GM18511 (cell line): ENCODE measurements around the gene IGFBP6.

ENCODE experiments used
- ATAC-seq: cut with Tn5 transposase; IDR thresholded peaks from one replicate; pipeline ENCODE4 v1.9.1; 2021; ENCODE audit warnings: mild to moderate bottlenecking, moderate library complexity; ENCODE audit not compliant: unreplicated experiment

Gene IGFBP6, protein sequence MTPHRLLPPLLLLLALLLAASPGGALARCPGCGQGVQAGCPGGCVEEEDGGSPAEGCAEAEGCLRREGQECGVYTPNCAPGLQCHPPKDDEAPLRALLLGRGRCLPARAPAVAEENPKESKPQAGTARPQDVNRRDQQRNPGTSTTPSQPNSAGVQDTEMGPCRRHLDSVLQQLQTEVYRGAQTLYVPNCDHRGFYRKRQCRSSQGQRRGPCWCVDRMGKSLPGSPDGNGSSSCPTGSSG

DNA sequence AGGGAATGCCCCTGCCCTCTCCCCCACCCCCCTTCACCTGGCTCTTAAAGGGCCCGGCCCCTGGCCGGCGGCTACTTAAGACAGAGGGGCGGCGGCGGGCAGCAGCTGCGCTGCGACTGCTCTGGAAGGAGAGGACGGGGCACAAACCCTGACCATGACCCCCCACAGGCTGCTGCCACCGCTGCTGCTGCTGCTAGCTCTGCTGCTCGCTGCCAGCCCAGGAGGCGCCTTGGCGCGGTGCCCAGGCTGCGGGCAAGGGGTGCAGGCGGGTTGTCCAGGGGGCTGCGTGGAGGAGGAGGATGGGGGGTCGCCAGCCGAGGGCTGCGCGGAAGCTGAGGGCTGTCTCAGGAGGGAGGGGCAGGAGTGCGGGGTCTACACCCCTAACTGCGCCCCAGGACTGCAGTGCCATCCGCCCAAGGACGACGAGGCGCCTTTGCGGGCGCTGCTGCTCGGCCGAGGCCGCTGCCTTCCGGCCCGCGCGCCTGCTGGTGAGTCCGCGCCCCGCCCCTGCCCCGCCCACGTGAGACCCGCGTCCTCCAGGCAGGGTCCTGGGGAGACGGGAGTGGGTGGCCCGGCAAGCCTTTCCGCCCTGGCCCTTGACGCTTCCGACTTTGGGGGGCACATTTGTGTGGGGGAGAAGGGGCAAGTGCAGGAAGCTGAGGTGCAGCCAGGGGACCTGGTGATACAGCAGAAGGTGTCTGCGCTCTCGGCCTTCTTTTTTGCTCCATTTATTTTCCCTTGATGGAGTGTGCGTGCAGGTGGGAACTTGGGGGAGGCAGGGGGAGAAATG is at the start of gene IGFBP6:
TSS of gene IGFBP6 (plus strand) at position 104 of the 790 bp plus-strand sequence. CDS start at position 155, 51 bp downstream.
- ATAC-seq, result peak; percentile 67

DNA sequence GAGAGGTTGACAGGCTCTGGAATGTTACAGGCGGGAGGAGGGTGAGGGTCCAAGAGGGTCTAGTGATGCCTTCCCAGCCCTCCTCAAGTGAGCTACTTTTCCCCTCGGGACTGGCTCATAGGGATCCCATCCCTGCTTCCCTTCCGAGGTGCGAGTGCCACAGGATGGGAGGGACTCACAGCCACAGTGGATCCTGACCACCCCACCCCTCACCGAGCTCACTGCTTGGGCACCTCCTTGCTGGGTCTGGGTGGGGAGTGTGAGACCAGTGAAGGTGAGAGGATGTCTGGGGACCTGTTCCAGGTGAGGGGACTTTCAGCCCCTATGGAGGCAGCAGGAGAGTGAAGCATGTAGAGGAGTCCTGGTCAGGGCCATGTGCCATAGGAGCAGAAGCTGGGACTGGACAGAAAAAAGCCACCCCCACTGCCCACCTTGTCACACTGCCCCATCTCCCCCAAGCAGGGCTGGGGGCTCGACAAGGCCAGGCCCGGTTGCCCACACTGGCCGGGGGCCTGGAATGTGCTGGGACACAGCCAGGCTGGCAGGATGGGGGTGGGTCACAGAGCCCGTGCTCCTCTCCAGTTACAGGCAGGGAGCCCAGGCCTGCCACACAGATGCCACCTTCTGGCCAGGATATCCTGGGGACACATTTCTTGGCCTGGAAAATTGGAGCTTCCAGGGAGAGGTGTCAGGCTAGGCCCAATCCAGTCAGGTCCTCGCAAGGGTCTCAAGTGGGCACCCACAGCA is 49.3 kb upstream of the IGFBP6 start:
- ATAC-seq, result no peak

DNA sequence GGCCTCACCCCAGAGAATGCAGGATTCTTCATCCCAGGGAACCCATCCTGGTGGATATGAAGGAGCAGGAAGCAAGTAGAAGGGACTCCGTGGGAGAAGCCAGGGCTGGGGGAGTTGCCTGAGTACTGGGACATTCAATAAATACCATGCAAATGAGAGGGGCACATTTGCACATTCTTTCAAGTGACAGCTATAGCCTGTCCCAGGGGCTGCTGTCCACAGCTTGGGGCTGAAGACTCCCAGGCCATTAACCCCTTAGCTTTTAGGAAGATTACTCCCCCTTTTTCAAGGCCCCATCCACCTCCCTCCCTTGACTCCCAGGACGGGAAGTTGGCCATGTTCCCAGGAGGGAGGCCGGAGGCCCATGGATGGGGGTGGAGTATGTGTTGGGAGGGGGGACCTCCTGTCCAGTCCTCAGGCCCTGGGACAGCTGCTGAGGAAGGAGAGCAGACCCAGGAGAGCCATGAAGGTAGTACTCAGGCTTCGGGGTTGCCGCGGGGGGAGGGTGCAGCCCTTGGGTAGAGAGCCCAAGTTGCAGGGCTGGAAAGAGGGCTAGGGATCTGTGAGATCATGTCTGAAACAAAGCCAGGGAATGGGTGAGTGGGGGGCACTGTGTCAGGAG is 48.6 kb upstream of the IGFBP6 start:
- ATAC-seq, result no peak

DNA sequence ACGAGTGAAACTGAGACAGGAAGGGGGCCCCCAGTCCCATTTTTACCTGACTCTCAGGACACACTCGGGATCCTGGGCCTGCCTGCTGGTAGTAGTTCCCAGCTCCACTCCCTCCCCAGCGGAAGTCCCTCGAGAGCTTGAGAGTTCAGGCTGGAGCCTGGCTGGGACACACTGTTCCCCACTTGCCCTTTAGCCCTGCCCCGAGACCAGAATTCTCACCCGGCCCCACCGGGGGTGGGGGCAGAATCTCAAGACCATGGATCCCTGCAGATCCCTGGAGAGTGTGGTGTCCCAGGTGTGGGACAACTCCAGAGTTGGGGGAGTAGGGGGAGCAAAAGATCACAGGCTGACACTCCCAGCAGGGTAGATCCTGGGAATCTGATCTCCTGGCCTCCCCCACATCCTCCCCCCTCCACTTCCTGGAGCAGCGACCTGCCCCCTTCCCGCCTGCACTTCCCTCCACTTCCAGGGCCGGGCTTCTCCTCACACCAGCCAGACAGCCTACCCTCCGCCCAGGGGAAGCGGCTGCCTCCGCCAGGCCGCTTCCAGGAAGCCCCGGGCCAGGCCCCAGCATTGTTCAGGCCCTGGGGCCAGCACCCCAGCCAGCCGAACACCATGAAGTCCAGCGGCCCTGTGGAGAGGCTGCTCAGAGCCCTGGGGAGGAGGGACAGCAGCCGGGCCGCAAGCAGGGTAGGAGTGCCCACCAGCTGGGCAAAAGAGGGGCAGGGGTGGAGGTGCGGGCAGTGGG is 47.7 kb upstream of the IGFBP6 start, which contains the start of gene TNS2:
TSS of gene TNS2 (plus strand) at position 495 of the 748 bp plus-strand sequence. CDS start at position 616, 121 bp downstream.
- no peak for ATAC-seq

DNA sequence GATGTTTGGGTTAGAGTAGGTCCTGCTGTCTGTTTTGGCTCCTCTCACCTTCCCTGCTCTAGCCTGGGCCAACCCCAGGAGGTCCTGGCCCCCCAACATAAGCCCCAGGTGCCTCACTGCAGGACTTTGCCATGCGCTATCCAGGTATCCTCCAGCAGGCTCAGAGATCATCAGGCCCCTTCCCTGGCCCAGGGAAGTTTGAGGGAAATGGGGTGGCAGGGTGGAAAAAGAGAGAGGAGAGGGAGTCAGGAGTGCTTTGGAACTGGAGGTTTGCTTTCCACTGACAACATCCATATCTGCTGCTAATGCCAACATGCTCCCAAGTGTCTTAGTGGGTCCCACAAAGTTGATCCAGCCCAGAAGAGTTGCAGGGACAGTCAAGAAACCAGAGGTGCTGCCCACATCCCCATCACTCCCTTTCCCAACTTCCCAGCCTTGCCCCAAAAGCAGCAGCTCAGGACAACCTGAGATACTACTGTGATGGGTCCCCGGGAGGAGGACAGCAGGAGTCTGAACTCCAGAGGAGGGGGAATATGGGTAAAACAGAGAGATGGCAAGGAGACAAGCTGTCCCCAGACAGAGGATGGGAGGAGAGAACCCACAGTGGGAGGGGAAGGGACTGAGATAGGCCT is 46.9 kb upstream of the IGFBP6 start:
- ATAC-seq, result no peak

DNA sequence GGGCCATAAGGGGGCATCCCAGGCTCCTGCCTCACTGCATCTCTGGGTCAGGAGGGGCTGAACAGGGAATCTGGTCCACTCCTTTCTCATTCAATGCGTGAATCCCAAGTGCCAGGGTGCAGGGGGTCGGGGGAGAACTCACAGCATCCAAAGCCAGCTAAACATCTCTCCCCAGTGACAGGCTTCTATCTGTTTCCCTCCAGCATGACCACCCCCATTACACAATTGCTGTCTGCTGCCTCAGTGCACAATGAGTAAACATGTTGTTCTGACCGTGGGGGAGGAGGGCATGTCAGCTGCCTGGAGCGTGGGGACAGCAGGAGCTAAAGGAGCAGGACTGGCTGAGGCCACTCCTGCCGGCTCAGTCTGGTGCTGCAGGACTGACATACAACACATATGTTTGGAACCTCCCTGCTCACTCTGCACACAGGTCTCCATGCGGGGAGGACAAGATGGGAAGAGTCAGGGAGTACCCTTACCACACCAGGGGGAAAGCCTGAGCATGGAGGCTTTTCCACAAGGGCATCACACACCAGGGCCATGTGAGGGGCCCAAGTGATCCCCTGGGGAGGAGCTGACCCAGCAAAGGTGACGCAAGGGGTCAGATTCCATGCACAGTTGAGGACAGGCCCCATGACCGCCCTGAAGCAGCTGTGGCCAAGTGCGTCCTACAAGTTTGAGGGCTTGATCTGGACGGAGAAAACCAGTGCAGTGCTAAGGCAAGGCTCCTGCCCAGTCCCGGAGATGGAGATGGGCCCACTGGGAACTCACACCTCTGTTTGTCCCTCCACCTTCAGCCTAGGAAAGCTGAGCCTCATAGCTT is 46.2 kb upstream of the IGFBP6 start:
- no peak for ATAC-seq

DNA sequence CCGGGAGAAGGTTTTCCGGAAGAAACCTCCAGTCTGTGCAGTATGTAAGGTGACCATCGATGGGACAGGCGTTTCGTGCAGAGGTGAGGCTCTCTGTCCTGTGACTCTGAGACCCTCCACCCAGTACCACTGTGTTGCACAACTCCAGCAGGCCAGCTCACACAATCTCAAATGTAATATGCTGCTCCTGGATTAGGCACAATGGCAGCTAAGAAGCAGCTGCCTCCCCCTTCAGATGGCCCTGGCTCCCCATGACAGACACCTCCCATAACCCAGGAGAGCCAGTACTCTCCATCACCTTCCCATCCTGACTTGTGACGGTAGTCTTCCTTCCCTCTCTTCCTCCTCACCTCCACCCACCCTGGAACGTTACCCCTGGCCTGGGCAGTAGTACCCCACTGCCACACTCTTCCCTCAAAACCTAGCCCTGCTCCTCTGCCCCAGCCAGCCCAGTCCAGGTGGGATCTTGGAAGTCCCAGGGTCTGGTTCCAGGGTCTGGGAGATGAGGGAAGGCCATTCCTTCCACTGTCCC is 45.5 kb upstream of the IGFBP6 start:
- no peak for ATAC-seq

DNA sequence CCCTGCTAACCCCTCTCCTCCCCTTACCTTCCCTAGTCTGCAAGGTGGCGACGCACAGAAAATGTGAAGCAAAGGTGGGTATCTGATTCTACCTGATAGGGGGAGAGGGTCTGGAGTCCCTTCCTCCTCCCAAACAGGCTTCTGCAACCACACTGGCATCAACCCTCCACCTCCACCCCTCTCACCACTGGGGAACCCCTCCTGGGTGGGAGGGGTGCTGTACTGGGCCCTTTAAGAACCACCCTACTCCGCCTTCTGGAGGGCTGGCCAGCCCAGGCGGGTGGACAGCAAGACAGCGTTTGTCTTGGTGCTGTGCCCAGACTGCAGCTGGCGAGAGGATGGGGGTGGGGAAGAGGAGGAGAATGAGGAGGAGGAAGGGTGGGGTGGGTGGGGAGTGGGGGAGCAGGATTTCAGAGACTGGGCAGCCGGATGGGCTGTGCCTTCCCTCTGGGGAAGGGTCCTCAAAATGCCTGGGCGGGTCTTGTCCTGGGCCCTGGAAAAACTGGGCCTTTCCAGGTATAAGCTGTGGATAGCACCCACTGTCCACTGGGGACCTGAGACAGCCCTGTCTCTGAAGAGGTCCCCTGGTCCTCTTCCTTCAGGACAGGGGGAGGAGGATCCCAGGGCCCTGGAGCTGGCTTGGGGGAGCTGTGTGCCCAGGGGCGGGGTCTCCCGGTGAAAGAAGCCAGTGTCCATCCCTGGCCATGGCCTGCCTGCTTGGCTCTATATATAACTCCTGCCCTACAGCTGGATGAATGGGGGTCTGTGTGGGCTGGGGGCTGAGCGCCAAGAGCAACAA is 44.8 kb upstream of the IGFBP6 start:
- no peak for ATAC-seq

DNA sequence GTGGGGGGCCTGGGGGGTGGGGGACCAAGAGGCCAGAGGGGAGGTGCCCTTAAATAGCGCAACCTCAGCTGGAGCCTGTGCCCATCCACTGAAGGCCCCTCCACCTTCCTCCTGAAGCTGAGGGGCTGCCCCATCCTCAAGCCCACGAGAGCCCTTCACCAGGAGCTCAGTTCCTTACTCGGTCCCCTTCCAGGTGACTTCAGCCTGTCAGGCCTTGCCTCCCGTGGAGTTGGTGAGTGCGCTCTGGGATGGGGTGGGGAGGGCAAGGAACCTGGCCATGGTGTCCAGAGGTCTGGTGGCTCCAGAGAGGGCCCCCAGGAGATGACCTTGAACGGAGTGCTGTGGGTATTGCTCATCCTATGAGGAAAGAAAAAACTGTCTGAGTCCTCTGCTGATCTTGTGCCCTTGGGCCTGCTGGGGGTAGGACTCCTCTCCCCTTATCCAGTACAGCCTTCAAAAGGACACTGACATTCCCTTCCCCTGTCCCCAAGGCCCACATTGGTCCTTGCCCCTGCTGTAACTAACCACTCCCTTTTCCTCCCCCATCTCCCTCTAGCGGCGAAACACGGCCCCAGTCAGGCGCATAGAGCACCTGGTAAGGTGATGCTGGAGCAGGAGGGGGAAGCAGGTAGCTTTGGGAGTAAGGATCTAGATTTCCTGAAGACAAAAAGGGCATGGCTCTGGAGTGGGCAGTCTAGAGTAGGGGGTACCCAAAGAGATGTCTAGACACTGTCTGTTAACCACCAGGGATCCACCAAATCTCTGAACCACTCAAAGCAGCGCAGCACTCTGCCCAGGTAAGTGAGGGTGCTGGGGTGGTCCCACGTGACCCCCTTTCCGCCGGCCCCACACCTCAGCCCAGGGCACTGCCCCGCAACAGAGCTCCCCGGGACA is 44.0 kb upstream of the IGFBP6 start:
- peak; percentile 18 for ATAC-seq

DNA sequence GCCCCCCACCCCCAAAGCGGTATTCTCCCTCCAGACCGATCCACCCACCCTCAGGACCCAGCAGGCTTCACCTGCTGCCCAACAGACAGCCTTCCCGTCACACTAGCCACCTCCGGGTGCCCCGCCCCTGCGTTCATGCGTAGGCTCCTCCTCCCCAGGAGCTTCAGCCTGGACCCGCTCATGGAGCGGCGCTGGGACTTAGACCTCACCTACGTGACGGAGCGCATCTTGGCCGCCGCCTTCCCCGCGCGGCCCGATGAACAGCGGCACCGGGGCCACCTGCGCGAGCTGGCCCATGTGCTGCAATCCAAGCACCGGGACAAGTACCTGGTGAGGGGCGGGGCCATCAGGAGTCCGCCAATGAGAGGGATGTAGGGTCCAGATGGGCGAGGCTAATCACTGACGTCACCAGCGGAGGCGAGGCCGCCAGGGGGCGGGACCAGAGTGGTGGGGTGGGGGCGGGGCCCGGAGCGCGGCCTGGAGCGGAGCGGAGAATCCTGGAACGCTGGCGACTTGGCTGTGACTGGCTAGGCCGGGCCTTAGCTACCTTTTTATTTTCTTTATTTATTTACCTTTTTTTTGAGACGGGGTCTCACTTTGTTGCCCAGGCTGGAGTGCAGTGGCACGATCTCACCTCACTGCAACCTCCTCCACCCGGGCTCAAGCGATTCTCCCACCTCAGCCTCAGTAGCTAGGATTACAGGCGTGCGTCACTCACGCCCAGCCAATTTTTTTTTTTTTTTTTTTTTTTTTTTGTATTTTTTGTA is 43.2 kb upstream of the IGFBP6 start:
- peak; percentile 92 for ATAC-seq

DNA sequence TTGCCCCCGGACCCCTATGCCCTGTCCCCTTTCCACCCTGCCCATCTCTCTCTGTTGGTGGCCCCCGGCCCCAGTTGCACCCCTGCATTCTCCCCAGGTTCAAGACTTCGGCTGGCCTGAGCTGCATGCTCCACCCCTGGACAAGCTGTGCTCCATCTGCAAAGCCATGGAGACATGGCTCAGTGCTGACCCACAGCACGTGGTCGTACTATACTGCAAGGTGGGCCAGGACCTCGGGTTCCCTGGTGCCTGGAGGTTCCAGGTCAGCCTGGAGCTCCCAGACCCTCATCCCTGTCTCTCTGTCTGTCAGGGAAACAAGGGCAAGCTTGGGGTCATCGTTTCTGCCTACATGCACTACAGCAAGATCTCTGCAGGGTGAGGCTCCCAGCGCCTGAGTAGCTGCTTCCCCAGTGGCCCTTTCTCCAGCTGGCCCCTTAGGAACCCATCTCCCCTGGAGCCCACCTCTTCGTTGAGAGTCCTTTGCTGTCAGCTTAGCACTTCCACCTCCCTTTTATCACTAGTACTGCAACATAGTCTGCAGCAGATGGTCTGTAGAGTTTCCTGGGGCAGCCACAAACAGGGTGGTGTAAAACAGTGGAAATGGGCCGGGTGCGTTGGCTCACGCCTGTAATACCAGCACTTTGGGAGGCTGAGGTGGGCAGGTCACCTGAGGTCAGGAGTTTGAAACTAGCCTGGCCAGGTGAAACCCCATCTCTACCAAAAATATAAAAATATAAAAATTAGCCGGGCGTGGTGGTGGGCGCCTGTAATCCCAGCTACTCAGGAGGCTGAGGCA is 41.8 kb upstream of the IGFBP6 start:
- ATAC-seq, result no peak

DNA sequence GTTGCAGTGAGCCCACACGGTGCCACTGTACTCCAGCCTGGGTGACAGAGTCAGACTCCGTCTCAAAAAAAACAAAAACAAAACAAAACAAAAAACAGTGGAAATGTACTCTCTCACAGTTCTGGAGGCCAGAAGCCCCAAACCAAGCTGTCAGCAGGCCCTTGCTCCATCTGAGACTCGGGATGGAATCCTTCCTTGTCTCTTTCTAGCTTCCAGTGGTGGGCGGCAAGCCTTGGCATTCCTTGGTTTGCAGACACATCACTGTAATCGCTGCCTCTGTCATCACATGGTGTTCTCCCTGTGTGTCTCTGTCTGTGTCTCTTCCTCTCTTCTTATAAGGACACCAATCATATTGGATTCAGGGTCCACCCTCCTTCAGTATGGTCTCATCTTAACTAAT is 41.2 kb upstream of the IGFBP6 start:
- ATAC-seq, result no peak

DNA sequence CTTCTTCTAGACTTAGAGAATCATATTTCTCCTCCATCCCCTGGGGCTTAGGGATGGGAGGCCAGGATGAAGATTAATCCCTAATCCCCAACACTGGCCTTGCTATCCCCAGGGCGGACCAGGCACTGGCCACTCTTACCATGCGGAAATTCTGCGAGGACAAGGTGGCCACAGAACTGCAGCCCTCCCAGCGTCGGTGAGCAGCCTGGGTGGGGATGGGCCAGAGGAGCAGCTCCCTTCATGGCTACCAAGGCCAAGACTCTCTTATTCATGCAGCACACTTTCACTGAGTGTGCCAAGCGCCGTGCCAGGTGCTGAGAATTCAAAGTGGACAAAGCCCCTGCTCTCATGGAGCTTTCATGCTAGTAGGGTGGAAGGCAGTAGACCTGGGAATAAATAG is 40.6 kb upstream of the IGFBP6 start:
- ATAC-seq, result no peak

DNA sequence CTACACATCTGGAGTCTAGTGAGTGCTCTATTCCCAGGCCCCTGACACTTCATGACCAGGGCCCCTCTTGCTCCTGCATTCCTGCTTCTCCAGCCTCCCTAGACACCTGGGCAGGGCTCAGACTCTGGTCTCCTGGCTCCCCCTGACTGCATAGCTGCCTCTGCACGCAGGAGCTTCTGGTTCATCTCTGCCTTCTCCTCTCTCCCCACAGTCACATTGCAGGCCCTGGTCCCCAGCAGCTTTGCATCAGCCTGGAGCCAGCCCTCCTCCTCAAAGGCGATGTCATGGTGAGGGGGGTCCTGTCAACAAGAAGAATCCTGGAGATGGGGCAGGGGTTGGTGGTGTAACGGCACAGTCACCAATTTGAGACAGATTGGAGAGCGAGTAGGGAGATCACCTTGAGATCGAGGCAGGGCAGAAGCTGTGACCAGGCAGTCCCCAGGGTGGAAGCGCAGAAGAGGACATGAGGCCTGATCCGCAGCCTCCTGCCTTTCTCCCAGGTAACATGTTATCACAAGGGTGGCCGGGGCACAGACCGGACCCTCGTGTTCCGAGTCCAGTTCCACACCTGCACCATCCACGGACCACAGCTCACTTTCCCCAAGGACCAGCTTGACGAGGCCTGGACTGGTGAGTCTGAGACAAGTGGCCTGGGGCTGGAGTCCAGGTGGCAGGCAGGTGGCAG is 39.5 kb upstream of the IGFBP6 start:
- ATAC-seq, result no peak
